AG04450 (cell line): ENCODE data around the gene MAD1L1. TPM values are rescaled to one million over a fixed set of nuclear protein-coding genes. Genes with fewer than 3 reads are reported as not detected.

Experiments
- CTCF ChIA-PET: fragments of 300-600, 350-600 bp; formaldehyde crosslinking; extraction: SDS; loops from one replicate; lab custom pipeline; 2022; ENCODE audit warnings: antibody characterized with exemption, inconsistent platforms; lab: Charles Lee
- POLR2A ChIA-PET: fragments of 350-600 bp; formaldehyde crosslinking; extraction: SDS; loops from one replicate; lab custom pipeline; 2021; ENCODE audit warnings: antibody characterized with exemption, inconsistent platforms; lab: Yijun Ruan, JAX
- DNase-seq: peaks from one replicate; pipeline ENCODE4 v3.0.0-alpha.2; 2011; ENCODE audit warnings: low read depth, low spot score
- H3K27ac ChIP-seq: one replicate; pipeline ENCODE4 v1.5.1; 2012; ENCODE audit warnings: low read depth, low read length, control low read depth
- H3K27me3 ChIP-seq: one replicate; pipeline ENCODE4 v1.6.0; 2012; ENCODE audit warnings: low read length; ENCODE audit not compliant: control insufficient read depth, insufficient read depth
- H3K4me3 ChIP-seq: 2 replicates; pipeline ENCODE4 v1.5.1; 2011; ENCODE audit warnings: mild to moderate bottlenecking, low read depth, low read length, control low read depth
- H3K9me3 ChIP-seq: 2 replicates; pipeline ENCODE4 v1.5.1; 2012; ENCODE audit warnings: low read length; ENCODE audit not compliant: control insufficient read depth, insufficient read depth
- CTCF ChIP-seq: IDR thresholded peaks from 2 replicates; pipeline ENCODE4 v1.5.1; 2011; ENCODE audit warnings: low read depth, low read length, control low read depth, inconsistent platforms
- polyA plus RNA-seq: library from polyadenylated mRNA; depleted of rRNA; stranded (reverse); fragments of >200 nt; gene quantifications from 2 replicates; pipeline ENCODE4 v1.2.3, GENCODE V29; 2011

MAD1L1 gene
- polyA plus RNA-seq, 1 experiment: 11.9 TPM

GRCh38 chr7:2046581-2047565, 185.9 kb downstream of the MAD1L1 start:
- H3K9me3 ChIP-seq: peaks cover 30% of the 10 kb centered on the region
- H3K27ac ChIP-seq: no peak overlapping the region
- ChIA-PET CTCF (no interaction called here), POLR2A (interaction anchor here (0.5 kb wide), 1 partner anchor 12 kb away, joined by 3 read pairs; no protein-coding TSS in a partner anchor)
- no peak overlapping the region for H3K4me3 ChIP-seq
- DNase-seq: no peak
- no peaks in the 10 kb centered on the region for H3K27me3 ChIP-seq
- no peak for TF ChIP-seq CTCF

- no peak for TF ChIP-seq CTCF
- H3K27ac ChIP-seq: no peak overlapping the region
- ChIA-PET CTCF (no interaction called here), POLR2A (interaction anchor here (0.6 kb wide), 2 partner anchors 33 to 181 kb away, joined by 3 to 5 read pairs; no protein-coding TSS in a partner anchor)
- H3K4me3 ChIP-seq: no peak overlapping the region
- peaks cover 30% of the 10 kb centered on the region for H3K9me3 ChIP-seq
- DNase-seq: no peak
- no peaks in the 10 kb centered on the region for H3K27me3 ChIP-seq
These were observed 187.0 kb downstream of the MAD1L1 start for GRCh38 chr7:2045559-2046405.

DNA sequence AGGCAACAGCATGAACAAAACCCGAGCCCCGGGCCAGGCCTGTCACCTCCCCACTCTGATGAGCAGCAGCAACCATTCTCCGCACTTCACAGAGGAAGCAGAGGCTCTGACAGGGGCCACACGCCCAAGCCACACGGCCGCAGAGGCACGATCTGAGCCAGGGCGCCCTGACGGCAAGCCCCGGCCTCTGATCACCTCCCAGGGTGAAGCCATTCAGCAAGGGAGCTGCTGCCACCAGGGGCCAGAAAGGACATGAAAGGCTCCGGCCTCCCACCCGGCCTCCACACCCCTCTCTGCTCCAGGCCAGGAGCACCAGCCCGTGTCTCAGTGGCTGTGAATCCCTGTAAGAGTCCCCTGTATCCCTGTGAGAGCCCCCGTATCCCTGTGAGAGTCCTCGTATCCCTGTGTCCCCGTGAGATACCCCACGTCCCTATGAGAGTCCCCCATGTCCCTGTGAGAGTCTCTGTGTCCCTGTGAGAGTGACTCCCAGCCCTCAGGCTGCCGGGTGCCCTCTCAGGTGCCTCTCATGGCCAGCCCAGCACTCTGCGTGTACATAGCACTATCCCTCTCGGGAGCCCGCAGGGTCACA, 187.8 kb downstream of the MAD1L1 start:
- Histone ChIP-seq H3K27me3 (no peaks in the 10 kb centered on the region), H3K27ac (no peak overlapping the region), H3K9me3 (peaks cover 30% of the 10 kb centered on the region), H3K4me3 (no peak overlapping the region)
- TF ChIP-seq CTCF: no peak
- ChIA-PET CTCF (no interaction called here), POLR2A (interaction anchor here (0.6 kb wide), 1 partner anchor 32 kb away, joined by 5 read pairs; no protein-coding TSS in a partner anchor)
- DNase-seq: no peak

DNA sequence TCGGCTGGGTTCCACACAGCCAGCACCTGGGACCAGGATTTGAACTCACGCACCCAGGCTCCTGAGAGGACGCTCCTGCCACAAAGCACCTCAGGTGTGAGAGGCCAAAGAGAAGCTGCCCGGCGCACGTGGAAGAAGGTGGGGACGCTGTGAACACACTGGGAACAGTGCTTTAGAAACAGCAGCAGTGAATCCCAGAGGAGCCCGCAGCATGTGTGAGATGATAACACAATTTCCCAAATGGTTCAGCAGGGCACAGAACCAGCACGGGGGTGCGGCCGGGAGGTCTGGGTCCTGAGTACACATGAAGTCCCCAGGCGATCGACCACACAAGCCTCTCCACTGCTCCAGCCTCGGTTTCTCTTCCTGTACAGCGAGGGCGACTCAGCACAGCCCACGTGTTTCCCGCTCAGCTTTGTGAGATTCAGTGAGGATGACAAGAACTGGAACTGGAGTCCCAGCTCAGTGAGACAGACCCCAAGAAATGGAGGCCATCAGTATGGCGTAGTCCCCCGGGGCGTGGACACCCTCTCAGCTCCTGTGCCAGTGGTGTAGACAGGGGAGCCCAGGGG, 188.3 kb downstream of the MAD1L1 start:
- H3K9me3 ChIP-seq: peaks cover 30% of the 10 kb centered on the region
- ChIA-PET POLR2A (no interaction called here), CTCF (no interaction called here)
- no peaks in the 10 kb centered on the region for H3K27me3 ChIP-seq
- no peak for TF ChIP-seq CTCF
- no peak for DNase-seq
- no peak overlapping the region for H3K4me3 ChIP-seq
- H3K27ac ChIP-seq: no peak overlapping the region
